ENCODE measurements around the gene PHACTR4. TPM values are rescaled to one million over a fixed set of nuclear protein-coding genes. Genes with fewer than 3 reads are reported as not detected.

The PHACTR4 gene
- total and polyA plus RNA-seq, 9 of the 15 experiments (the other 6 are each of a cell fraction or from before 2014, with no cell fraction given): 6.4 to 43.6 (median 14.2) TPM

DNA sequence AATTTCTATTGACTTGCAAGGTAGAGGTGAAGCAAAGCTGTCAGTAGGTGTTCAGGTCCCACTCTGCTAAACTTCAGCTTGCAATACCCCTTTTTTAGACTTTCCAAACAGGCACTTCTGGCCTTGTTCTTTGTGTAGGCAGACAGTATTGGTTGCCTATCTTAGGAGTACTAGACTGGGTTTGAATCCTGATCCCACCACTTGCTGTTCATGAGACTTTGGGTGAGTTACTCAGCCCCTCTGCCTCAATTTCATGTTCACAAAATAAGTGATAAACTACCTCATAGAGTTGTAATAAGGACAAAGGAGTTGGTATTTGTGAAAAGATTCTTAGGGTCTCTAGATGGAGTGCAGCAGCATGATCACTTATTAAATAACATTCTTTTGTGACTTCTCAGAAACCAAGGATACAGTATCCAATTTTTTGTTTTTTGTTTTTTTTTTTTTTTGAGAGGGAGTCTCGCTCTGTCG is 141.5 kb downstream of the PHACTR4 start (continued):
- TF ChIP-seq ZBTB49 (CRISPR knock-in tag; IDR thresholded peaks at IDR 0.05; ENCODE audit: borderline replicate concordance) (peak; percentile 55; the same call in 1 of the 2 replicates), ZNF407 (IDR thresholded peaks at IDR 0.05; ENCODE audit: low read depth) (no peak), KAT7 (CRISPR knock-in tag; IDR thresholded peaks at IDR 0.05; ENCODE audit: borderline replicate concordance) (no peak), ASH1L (IDR thresholded peaks at IDR 0.05; ENCODE audit: borderline replicate concordance, low read depth, partially characterized antibody) (no peak), FOXJ2 (tag; IDR thresholded peaks at IDR 0.05) (no peak), HMG20A (CRISPR knock-in tag; conservative IDR thresholded peaks at IDR 0.05) (no peak), POLR2B (IDR thresholded peaks at IDR 0.05; ENCODE audit: low read depth, partially characterized antibody) (peak; percentile 8), YY1 (IDR thresholded peaks at IDR 0.05; ENCODE audit: borderline replicate concordance in 1 of 3, control insufficient read depth in 1 of 3, extremely low read depth in 1 of 3, insufficient read depth in 3 of 3, insufficient read length in 1 of 3, insufficient replicate concordance in 2 of 3, low read depth in 1 of 3, low read length in 2 of 3) (no peak), NR4A1 (CRISPR knock-in tag; IDR thresholded peaks at IDR 0.05) (no peak), NR4A1 (tag; IDR thresholded peaks at IDR 0.05) (no peak), ZNF165 (CRISPR knock-in tag; IDR thresholded peaks at IDR 0.05; ENCODE audit: borderline replicate concordance) (no peak), ARID2 (IDR thresholded peaks at IDR 0.05) (no peak), MED1 (CRISPR knock-in tag; IDR thresholded peaks at IDR 0.05; ENCODE audit: borderline replicate concordance) (no peak), KDM5B (IDR thresholded peaks at IDR 0.05; ENCODE audit: insufficient replicate concordance, low read depth, low read length) (no peak), ZNF124 (CRISPR knock-in tag; IDR thresholded peaks at IDR 0.05) (no peak), RFX5 (IDR thresholded peaks at IDR 0.05; ENCODE audit: low read depth, low read length) (peak; percentile 32; the same call in 1 of the 2 replicates), NELFE (IDR thresholded peaks at IDR 0.05; ENCODE audit: insufficient read depth, insufficient read length) (no peak), SREBF2 (CRISPR knock-in tag; IDR thresholded peaks at IDR 0.05) (no peak)

Measured in K562 (cell line).